ENCODE results near the gene ROR2.

DNA sequence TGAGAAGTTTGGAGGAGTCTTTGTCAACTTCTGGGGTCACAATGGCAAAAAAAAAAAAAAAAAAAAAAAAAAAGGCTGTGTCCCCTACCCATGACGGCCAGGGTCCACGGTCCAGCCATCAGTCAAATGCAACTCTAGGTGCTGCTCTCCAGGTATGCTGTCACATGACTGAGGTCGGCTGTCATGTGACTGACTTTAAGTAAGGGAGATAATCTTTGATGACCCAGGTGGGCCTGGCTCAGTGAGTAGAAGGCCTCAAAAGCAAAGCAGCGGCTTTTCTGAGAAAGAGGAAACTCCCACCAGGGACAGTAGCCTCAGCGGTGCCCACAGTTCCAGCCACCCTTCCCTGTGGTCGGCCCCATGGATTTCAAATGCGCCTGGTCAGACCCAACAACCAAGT lies 117.7 kb downstream of the ROR2 start:
- TF ChIP-seq, protein P1, sequence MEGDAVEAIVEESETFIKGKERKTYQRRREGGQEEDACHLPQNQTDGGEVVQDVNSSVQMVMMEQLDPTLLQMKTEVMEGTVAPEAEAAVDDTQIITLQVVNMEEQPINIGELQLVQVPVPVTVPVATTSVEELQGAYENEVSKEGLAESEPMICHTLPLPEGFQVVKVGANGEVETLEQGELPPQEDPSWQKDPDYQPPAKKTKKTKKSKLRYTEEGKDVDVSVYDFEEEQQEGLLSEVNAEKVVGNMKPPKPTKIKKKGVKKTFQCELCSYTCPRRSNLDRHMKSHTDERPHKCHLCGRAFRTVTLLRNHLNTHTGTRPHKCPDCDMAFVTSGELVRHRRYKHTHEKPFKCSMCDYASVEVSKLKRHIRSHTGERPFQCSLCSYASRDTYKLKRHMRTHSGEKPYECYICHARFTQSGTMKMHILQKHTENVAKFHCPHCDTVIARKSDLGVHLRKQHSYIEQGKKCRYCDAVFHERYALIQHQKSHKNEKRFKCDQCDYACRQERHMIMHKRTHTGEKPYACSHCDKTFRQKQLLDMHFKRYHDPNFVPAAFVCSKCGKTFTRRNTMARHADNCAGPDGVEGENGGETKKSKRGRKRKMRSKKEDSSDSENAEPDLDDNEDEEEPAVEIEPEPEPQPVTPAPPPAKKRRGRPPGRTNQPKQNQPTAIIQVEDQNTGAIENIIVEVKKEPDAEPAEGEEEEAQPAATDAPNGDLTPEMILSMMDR (IDR thresholded peaks at IDR 0.05), result no peak
- no peak for TF ChIP-seq POLR2A (IDR thresholded peaks at IDR 0.05)

Data from thyroid gland (tissue), 4 donors.